Kidney capillary endothelial cell (primary cell): ENCODE results near the gene HACD2.
"Not testable (repeated sequence)": the region's sequence is repeated elsewhere in the genome, so short reads cannot be mapped to it uniquely, and the experiment has no call there.

Source experiments
- DNase-seq: peaks from one replicate; pipeline ENCODE4 v3.0.0-alpha.2; 2018; ENCODE audit warnings: low spot score

Gene HACD2

DNA sequence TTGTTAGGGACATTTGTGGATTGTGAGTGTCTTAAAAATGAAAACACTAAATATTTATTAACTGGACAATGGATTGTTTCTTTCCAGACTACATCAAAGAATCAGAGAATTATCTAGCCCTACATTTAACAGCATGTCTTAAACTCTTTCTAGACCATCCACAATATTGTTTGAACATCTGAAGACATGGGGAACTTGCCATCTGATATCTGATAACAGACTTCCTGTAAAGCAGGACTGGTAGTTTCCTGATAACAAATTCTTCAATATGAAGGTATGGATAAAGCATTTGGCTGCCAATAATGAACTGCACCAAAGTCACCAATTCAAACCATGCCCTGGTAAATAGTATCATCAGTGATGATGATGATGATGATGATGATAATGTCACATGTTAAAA is 26.2 kb upstream of the HACD2 start:
- DNase-seq: no peak

- DNase-seq: no peak
Measured at GRCh38 chr3:123610331-123610730, 25.5 kb upstream of the HACD2 start.

DNA sequence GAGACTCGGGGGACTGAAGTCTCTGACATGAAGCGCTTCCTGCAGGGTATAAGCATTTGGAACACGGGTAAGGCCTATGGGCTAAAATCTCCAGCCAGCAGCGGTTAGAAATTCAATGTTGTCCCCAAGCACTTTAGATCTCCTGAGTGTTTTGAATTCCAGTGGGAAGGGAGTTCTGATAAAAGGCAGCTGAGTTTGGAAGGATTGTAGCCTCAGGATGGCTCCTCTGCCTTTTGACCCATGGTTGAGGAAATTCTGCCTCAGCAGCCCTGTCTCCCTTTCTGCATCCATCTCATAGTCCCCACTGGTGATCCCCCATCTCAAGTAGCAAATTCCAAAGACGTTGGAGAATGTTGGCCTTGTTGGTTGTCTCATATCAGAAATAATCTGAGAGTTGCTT is 24.2 kb upstream of the HACD2 start:
- no peak for DNase-seq

GRCh38 chr3:123608263-123608937 is 23.5 kb upstream of the HACD2 start:
- no peak for DNase-seq

DNA sequence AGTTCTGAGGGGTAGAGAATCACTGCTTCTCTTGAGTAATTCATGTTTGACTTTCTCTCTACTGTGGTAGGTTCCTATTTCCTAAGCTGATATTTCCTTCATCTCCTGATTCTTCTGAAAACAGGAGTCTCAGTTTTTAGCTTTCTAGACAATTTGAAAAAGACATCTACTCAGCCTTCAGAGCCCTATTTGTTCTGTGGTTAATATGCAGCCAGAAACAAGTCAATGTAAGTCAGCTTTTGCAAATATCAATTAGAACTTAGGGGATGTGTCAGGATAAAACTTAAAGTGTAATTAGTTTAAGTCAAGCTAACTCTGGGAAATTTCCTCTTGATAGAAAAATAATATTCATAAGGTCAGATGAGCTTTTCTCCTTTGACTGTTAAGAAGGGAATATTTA is 21.7 kb upstream of the HACD2 start:
- DNase-seq: no peak

DNA sequence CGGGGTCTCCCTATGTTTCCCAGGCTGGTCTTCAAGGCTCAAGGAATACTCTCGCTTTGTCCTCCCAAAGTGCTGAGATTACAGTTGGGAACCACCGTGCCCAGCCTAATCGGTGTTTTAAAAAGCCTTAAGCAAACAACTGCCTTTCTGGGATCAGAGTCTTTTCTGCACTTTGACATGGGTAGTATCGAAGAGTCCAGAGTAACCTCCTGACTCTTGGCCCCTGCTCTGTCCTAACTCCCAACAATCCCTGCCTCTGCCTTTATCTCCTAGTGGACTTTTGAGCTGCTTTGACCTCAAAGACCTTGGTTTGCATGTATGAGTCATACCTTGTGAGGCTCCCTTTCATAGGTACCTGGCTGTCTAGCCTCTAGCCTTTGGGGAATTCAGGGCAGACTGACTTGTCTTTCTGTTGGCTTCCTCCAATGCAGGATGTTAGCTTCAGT is 21.0 kb upstream of the HACD2 start:
- DNase-seq: no peak

DNA sequence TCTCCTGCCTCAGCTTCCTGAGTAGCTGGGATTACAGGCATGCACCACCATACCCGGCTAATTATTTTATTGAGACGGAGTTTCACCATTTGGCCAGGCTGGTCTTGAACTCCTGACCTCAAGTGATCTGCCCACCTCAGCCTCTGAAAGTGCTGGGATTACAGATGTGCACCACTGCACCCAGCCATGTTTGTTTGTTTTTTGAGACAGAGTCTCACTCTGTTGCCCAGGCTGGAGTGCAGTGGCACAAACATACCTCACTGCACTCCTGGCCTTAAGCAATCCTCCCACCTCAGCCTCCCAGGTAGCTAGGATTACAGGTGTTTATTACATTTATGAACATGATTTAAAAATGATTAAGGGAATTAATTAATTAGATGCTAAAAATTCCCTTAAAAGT is 18.3 kb upstream of the HACD2 start:
- not testable (repeated sequence) for DNase-seq

- peak; percentile 19 for DNase-seq
Measured at GRCh38 chr3:123602325-123602724, 17.5 kb upstream of the HACD2 start.

DNA sequence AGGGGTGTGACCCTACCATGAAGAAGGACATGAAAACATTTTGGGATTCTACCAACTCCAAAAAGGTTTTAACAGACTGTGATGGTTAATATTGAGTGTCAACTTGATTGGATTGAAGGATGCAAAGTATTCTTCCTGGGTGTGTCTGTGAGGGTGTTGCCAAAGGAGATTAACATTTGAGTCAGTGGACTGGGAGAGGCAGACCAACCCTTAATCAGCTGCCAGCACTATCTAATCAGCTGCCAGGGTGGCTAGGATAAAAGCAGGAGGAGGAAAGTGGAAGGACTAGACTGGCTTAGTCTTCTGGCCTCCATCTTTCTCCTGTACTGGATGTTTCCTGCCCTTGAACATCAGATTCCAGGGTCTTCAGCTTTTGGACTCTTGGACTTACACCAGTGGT is 16.0 kb upstream of the HACD2 start:
- not testable (repeated sequence) for DNase-seq

- no peak for DNase-seq
Measured at GRCh38 chr3:123597561-123597960, 12.7 kb upstream of the HACD2 start.

GRCh38 chr3:123595396-123596180 is 10.7 kb upstream of the HACD2 start:
- DNase-seq: no peak

GRCh38 chr3:123593381-123593780 is 8.5 kb upstream of the HACD2 start:
- no peak for DNase-seq

DNA sequence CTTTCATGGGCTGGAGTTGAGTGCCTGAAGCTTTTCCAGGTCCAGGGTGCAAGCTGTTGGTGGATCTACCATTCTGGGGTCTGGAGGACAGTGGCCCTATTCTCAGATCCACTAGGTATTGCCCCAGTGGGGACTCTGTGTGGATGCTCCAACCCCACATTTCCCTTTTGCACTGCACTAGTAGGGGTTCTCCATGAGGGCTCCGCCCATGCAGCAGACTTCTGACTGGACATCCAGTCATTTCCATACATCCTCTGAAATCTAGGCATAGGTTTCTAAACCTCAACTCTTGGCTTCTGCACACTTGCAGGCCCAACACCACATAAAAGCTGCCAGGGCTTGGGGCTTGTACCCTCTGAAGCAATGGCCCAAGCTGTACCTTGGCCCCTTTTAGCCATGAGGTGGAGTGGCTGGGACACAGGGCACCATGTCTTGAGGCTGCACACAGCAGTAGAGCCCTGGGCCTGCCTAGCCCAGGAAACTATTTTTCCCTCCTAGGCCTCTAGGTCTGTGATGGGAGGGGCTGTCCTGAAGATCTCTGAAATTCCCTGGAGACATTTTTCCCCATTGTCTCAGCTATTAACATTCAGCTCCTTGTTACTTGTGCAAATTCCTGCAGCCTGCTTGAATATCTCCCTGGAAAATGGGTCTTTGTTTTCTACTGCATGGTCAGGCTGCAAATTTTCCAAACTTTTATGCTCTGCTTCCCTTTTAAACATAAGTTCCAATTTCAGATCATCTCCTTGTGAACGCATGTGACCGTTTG is 6.0 kb upstream of the HACD2 start:
- no peak for DNase-seq

DNA sequence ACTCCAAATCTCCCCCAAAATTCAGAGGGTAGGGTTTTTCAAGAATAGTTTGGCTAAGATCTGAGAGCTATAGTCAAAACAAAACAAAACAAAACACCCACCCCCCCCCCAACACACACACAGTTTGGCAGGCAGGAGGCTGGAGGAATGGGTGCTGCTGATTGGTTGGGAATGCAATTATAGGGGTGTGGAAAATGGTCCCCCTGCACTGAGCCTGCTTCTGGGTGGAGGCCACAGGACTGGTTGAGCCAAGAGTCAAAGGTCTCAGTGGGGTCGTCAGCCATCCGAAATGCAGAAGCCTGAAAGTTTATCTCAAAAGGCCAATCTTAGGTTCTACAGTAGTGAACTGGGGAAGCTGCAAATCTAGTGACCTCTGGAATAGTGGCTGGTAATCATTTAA is 2.5 kb upstream of the HACD2 start:
- no peak for DNase-seq

DNA sequence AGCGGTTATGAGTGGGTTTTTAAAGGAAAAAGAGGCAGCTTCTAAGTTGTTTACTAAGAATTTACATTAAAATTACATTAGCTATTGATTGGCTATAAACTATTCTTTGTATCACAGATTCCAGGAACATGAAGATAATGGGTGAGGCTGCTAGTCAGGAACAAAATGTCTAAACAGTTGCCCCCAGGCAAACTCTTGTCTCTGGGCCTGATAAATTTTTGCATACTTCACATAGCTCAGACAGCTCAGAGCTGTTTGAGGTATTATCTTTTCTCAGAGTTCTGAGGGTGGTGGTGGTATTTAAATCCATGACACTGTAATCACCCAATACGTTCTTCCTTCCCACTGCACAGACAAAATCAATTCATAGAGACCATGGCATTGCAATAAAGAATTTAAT is 2.1 kb upstream of the HACD2 start:
- DNase-seq: no peak

DNA sequence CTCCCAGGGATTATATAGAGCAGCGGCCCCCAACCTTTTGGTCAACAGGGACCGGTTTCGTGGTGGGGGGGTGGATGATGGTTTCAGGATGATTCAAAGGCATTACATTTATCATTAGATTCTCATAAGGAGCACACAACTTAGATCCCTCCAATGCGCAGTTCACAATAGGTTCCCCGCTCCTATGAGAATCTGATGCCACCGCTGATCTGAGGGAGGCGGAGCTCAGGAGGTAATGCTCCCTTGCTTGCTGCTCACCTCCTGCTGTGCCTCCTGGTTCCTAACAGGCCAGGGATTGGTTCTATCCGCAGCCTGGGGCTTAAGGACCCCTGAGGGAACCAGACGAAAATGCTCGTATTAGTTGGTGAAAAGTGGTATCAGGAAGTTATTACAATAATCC is 1.3 kb upstream of the HACD2 start:
- DNase-seq: no peak

GRCh38 chr3:123584284-123584987 is 417 bp downstream of the HACD2 start:
- DNase-seq: no peak

DNA sequence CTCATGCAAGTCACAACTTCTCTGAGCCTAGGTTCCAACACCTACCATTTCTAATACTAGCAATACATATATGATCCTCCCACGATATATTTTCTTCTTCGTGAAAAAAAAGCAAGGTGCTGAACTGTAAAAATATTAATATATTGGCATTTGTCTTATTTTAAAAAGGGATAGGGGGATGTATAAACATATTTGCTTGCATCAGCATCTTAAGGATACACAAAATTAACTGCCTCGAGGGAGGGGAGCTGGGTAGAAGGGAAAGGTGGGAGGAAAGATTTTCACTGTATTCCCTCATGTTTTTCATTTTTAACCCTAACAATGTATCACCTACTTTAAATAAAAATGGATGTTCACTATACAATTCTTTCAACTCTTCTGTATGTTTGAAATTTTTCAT is 1.3 kb downstream of the HACD2 start:
- no peak for DNase-seq

- no peak for DNase-seq
Measured at GRCh38 chr3:123582315-123582714, 2.5 kb downstream of the HACD2 start.

- no peak for DNase-seq
Measured at GRCh38 chr3:123576122-123576521, 8.7 kb downstream of the HACD2 start.

- no peak for DNase-seq
Measured at GRCh38 chr3:123571973-123572365, 12.9 kb downstream of the HACD2 start.

DNA sequence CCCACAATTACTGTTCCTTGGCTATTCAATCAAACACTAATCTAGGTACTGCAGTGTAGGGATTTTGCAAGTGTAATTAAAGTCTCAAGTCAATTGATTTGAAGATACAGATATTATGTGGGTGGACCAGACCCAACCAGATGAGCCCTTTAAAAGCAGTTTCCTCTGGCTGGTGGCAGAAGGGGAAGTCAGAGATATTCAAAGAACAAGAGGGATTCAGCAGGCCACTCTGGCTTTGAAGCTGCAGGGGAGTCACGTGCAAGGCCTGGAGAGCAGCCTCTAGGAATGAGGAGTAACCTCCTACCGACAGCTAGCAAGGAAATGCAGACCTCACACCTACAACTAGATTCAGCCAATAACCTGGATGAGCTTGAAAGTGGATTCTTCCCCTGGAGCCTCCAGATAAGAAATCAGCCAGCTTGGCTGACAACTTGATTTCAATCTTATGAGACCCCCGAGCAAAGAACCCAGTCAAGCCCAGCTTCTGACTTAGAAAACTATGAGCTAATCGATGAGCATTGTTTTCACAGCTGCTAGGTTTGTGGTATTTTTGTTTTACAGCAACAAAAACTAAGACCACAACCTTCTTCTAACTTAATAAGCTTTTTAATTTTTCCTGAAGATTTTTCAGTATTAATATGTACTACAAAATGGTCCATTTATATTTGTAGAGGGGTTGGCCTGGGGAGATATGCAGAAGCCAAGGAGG is 13.4 kb downstream of the HACD2 start:
- no peak for DNase-seq
